ENCODE data around the gene SALL3. TPM values are rescaled to one million over a fixed set of nuclear protein-coding genes. Genes with fewer than 3 reads are reported as not detected.

SALL3 gene
- total RNA-seq, 1 experiment from 2014 or later: not detected

- DNase-seq (ENCODE audit: low spot score): no peak
These were observed 14.4 kb upstream of the SALL3 start for GRCh38 chr18:78965260-78965659.

- no peak for DNase-seq (ENCODE audit: low spot score)
These were observed 13.5 kb upstream of the SALL3 start for GRCh38 chr18:78965917-78966792.

- DNase-seq (ENCODE audit: low spot score): no peak
These were observed 12.9 kb upstream of the SALL3 start for GRCh38 chr18:78966793-78967106.

GRCh38 chr18:78967692-78968091 lies 11.9 kb upstream of the SALL3 start:
- DNase-seq (ENCODE audit: low spot score): no peak

GRCh38 chr18:78969574-78970315 lies 9.9 kb upstream of the SALL3 start:
- DNase-seq (ENCODE audit: low spot score): no peak

- no peak for DNase-seq (ENCODE audit: low spot score)
These were observed 8.8 kb upstream of the SALL3 start for GRCh38 chr18:78970774-78971333.

GRCh38 chr18:78971511-78972245 lies 7.9 kb upstream of the SALL3 start:
- DNase-seq (ENCODE audit: low spot score): no peak

GRCh38 chr18:78972385-78972918 lies 7.2 kb upstream of the SALL3 start:
- no peak for DNase-seq (ENCODE audit: low spot score)

GRCh38 chr18:78972930-78973331 lies 6.7 kb upstream of the SALL3 start:
- no peak for DNase-seq (ENCODE audit: low spot score)

- no peak for DNase-seq (ENCODE audit: low spot score)
These were observed 6.1 kb upstream of the SALL3 start for GRCh38 chr18:78973357-78974083.

- no peak for DNase-seq (ENCODE audit: low spot score)
These were observed 5.4 kb upstream of the SALL3 start for GRCh38 chr18:78974115-78974761.

- DNase-seq (ENCODE audit: low spot score): no peak
These were observed 4.3 kb upstream of the SALL3 start for GRCh38 chr18:78975292-78975691.

GRCh38 chr18:78975699-78976335 lies 3.8 kb upstream of the SALL3 start:
- no peak for DNase-seq (ENCODE audit: low spot score)

GRCh38 chr18:78976765-78977636 lies 2.6 kb upstream of the SALL3 start:
- no peak for DNase-seq (ENCODE audit: low spot score)

- DNase-seq (ENCODE audit: low spot score): no peak
These were observed 1.8 kb upstream of the SALL3 start for GRCh38 chr18:78977637-78978348.

- DNase-seq (ENCODE audit: low spot score): no peak
These were observed 1.1 kb upstream of the SALL3 start for GRCh38 chr18:78978349-78979055.

- no peak for DNase-seq (ENCODE audit: low spot score)
These were observed 425 bp upstream of the SALL3 start for GRCh38 chr18:78979056-78979729.

All from HT-29 (cell line).